NK-92 (cell line): ENCODE data around the gene NIN.
"Not testable (repeated sequence)": the region's sequence is repeated elsewhere in the genome, so short reads cannot be mapped to it uniquely, and the experiment has no call there.

Experiments used
- DNase-seq: peaks from one replicate; lab custom pipeline; 2025; ENCODE audit not compliant: unreplicated experiment; lab: John Stamatoyannopoulos, UW

The NIN gene

DNA sequence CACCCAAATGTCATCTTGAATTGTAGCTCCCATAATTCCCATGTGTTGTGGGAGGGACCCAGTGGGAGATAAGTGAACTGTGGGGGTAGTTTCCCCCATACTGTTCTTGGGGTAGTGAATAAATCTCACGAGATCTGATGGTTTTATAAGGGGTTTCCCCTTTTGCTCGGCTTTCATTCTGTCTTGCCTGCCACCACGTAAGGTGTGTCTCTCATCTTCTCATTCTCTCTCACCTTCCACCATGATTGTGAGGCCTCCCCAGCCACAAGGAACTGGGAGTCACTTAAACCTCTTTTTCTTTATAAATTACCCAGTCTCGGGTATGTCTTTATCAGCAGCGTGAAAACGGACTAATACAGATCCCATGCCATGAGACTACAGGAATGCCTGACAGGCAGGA lies 11.7 kb downstream of the NIN start:
- DNase-seq = not testable (repeated sequence)

DNA sequence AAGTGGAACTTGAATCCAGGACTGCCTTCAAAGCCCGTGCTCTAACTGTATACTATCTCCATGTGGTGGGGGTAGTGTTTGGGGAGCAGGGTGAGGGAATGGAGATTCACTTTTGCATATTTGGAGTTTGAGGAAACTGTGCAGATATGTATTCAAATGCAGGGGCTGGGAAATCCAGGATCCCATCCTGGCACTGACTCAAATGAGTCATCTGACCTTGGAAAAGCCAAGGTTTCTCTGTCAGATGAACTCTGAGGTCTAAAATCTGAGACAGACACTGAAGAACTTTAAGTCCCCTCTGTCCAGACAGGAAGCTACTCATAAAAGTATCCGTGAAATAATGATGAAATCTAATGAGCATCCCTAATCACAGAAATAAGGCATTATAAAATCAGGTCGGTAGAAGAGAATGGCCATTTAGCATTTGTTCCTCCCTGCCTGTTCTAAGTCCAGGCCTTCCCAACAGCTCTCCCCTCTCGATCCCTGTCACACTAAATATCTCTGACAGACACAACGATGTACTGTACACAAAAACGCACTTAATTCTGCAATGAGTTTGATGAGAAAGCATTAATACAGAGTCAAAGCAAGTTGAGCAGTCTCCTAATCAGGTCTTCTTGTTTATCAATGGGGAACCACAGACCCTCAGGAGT lies 14.4 kb downstream of the NIN start:
- no peak for DNase-seq

DNA sequence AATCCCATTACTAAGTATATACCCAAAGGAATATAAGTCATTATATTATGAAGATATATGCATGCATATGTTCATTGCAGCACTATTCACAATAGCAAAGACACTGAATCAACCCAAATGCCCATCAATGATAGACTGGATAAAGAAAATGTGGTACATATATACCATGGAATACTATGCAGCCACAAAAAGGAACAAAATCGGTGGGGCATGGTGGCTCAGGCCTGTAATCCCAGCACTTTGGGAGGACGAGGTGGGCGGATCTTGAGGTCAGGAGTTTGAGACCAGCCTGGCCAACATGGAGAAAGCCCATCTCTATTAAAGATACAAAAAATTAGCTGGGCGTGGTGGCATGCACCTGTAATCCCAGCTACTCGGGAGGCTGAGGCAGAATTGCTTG lies 15.4 kb downstream of the NIN start:
- DNase-seq = not testable (repeated sequence)

DNA sequence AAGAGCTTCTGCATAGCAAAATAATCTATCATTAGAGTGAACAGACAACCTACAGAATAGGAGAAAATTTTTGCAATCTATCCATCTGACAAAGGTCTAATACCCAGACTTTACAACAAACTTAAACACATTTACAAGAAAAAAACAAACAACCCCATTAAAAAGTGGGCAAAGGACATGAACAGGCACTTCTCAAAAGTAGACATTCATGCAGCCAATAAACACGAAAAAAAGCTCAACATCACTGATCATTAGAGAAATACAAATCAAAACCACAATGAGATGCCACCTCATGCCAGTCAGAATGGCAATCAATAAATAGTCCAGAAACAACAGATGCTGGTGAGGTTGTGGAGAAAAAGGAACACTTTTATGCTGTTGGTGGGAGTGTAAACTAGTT lies 15.9 kb downstream of the NIN start:
- not testable (repeated sequence) for DNase-seq

DNA sequence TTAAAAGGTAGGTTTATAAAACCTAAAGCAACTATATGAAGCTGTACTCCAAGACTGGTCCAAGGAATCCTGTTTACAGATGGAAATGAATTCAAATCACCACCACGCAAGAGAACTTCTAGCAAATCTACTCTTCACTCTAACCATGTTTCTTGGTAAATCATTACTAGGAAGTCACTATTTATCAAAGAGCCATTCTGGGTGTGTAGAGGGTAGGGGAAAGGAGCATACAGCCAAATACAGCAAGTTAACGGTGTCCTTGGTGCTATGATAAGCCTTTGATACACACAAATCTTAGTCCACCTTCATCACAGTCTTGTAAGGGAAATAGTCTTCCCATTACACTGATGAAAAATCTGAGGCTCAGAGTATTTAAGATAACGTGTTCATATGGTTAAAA lies 16.8 kb downstream of the NIN start:
- no peak for DNase-seq

DNA sequence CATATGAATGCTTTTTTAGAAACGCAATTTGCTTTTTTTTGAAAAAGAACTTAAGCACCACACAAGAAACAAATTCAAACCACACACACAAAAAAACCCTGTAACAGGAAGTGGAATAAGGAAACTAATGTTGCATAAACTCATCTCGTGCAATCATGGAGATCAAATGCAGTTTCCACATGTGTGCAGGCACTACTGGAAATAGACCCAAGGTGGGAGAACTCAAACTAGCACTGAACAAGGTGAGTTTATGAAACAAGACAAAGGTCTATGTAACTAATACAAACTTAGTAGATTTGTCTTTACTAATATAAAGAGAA lies 17.5 kb downstream of the NIN start:
- DNase-seq = no peak

DNA sequence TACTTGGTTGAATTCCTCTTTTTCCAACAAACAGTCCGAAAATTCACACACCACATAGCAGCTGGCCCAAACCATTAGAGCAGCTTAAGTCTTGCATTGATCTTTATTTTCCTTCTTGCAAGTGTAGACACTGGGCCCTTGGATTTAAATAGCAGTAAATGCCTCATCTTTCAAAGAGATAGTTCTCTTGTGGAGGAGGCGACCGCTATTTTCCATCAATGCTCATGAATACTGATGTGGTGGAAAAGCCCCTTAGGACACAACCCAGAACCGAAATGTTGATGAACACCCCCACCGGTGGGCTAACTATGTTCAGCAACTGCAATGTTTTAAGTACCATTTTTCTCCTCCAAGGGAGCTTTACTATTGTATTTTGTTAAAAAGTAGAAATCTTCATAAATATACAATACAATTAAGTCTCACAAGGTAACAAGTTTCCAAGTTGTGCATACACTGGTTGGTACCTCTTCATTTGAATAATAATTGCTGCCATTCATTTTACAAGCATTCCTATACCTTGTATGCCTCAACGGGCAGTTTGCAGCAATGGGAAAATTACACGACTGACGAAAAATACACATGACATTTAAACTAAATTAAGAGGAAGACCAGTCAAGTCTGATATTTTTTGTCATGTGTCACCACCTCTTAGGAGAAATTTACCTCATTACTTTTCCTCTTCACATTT lies 18.0 kb downstream of the NIN start:
- no peak for DNase-seq

DNA sequence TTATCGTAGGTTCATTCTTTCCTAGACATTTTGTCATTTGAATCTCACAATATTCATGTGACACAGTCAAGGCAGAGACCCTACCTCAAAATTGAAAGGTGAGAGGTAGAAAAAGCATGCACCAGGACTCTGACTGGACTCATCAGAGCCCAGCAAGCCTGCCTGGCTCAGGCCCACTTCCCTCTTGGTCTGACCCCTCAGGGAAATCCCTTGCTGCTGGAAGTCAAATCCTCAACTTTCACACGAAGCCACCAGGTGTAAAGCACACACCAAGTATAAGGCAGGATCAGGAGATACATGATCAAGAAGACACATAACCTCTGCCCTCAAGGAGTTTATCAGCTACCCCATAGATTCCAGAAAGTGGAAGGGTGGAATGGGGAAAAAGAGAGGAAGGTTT lies 18.8 kb downstream of the NIN start:
- DNase-seq = no peak

DNA sequence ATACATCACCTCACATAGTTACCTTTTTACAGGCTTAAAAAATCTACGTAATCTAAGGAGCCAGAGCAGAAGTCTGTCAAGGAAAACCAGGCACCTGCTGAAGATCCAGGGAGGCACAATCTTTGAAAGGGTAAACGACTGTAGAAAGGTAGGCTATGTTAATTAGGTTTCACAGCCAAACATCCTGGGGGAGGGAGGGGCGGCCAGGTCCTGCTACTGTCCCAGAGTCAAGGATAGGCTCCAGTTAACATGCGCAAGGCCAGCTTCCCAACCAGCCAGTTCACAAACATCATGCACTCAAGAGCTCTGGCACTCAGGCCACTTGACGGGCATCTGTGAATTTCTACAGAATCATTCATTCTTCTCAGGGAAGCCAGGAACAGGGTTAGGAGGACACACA lies 22.9 kb downstream of the NIN start:
- no peak for DNase-seq

DNA sequence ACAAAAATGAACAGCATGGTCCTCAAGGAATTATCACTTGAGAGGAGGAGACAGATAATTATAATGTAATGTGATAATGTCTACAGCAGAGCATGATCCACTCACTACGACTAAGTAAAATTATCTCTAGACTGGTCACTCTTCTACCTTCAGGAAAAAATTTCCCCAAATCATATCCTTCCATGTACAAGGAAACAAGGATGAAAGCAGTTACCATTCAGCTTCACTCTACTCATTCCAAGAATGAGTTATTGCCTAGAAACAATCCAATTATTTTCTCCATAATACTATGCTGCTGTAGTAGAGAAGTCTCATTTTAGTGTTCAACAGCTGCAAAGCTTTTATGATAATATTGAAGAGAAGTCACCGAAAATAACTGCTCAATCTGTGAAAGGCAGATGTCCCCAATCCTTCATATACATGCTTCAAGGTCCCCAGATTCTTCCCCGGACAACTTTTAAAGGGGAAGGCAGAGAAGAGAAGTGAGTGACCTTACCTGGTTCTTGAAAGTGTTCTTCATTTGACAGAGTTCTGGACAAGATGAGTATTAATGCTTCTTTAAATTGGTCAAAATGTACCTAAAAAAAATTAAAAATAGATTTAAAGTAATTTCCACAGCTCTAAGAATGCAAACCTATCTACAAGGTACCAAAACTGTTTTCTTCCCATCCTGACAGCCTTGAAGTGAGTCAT lies 24.6 kb downstream of the NIN start:
- no peak for DNase-seq

DNA sequence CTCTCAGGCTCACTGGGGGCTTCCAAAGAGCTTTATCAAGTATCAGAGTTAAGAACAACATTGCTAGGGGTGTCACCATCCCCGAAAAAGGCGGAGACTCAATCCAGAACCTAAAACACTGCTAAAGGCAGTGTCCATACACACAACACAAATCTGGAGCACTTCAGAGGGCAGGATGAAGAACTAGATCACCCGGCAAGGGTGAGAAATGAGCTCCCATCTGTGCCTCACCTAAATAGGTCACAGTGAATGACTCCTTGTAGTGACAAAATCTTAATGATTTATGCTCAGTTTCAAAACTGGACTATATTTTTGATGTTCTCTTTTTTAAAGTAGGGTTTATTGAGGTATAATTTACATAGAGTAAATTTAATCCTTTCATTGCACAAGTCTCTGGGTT lies 25.6 kb downstream of the NIN start:
- DNase-seq = no peak

DNA sequence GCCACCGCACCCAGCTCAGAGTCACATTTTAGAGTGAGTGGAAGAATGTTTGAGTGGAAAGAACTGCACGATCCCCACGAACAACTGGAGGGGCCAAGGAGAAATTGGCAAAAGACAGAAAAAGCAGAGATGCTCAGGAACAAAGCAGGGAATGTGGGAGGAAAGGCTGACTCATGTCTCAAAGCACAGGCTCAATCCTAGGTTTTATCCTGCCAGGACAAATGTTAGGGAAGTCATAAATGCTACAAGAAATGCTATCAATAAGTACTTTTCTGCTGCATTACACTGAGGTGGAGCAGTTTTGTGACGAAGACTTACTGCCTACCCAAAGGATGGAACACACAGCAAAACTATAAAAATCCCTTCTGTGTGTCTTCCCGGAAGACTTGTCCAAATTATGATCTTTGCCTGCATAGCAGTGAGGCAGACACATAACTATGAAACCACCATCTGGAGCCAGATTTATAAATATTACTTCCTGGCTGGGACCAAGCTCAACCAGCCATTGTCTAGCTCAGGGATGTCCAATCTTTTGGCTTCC lies 26.7 kb downstream of the NIN start:
- DNase-seq = no peak

DNA sequence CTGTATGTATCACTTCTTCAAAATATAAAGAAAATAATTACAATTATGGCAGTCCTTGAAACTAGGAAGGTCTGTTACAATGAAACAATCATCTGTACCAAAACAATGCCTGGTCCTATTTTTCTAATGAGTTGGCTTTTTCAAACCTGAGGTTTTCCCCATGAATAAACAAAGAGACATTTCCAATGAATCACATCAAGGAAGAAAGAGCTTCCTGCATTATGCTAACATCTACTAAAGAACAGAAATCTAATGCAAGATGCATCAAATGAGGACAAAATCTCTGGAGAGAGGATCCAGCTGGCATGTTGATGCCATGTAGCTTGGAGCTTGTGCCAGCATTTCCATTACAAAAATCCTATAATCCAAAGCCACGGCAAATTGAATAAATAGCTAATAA lies 29.3 kb downstream of the NIN start:
- DNase-seq = no peak

DNA sequence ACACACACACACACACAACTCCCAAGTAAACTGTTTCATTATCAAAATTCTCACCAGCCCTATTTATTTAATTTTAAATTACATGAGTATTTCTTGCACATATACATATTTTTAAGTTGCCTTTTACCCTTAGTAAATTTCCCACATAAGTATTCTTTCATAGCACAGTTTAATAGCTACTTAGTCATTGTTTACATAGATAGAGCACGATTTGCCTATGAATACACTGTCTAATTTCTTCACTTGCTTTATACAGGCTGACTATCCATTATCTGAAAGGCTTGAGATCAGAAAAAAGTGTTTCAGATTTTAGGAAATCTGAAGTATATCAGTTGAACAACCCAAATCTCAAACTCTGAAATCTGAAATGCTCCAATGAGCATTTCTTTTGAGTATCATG lies 30.9 kb downstream of the NIN start:
- no peak for DNase-seq

DNA sequence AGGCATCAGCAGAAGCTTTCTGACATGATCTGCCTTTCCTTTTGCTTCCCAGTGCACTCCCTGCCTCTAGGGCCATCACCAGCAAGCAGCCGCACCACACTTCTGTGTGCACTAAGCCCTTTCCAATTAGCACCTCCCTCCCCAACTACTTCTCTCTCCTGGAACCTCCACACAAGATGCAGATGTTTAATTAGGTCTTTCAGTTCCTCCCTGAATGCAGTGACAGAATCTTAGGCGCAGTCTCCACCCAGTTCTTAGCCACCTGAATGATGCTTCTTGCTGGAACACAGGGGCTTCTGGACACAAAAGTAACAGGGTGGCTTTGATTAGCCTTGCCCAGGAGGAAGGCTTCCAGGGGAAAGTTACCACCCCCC lies 32.9 kb downstream of the NIN start:
- no peak for DNase-seq

DNA sequence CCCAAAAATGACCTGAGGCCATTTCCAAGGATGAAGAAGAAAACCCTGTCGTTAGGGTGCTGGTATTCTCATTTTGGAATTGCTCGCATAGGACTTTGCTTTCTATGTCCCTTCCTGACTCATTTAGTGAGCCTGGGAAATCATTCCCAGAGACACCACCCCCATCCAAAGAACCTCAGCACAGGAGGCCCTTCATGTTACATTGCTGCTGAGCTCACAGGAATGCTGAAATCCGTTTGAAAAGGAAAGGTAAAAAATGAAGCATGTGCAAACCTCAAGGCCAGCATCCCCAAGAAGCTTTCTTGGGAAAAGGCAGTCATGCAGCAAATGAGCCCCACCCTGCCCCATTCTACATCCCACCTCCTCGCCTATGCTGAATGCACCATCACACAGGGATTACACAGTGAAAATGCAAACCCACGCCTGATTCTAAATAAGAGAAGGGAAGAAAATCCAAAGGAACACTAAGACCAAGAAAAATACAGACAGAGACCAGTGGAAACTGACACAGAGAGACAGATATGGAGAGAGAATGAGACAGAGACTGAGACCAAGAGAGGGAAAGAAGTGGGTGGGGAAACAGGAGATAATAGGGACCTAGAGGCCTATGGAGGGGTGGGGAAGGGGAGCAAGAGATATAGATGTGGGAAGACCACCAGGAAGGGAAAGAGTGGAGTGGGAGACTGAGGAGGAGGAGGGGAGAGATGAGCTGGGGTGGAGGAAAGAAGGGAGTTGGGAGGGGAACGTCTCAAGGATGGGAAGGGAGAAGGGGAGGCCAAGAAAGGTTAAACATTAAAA lies 33.5 kb downstream of the NIN start:
- DNase-seq = no peak

DNA sequence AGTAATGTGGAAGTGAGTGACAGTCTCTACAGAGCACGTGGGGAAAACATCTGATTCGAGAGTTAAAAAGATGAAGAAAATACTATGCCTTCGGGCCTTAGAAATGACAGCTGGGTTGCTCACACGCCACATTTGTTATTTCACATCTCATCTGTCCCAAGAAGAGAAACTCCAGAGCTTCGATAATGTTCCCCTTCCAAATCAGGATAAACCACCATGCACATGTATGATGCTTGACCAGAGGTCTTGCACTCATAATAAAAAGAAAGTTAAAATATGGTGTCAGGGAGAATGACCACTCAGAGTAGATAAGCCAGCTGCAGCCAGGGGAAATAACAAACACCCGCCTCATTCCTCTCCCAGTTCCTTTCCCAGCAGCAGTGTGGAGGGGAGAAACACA lies 34.6 kb downstream of the NIN start:
- DNase-seq = no peak

DNA sequence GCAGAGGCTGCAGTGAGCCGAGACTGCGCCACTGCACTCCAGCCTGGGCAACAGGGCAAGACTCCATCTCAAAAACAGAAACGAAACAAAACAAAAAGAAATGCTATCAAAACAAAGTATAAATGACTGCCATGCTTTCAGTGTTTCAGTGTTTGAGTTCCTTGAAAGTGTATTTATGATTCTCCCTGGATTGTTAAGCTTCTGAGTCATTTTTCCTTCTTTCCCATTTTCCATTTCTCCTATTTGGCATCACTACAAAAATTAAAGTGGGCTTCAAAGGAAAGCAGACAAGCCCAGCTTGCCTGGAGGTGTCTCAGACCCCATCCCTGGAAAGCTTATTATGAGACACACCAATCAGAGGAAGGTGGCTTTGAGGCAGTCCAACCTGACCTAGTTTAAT lies 35.1 kb downstream of the NIN start:
- DNase-seq = no peak

DNA sequence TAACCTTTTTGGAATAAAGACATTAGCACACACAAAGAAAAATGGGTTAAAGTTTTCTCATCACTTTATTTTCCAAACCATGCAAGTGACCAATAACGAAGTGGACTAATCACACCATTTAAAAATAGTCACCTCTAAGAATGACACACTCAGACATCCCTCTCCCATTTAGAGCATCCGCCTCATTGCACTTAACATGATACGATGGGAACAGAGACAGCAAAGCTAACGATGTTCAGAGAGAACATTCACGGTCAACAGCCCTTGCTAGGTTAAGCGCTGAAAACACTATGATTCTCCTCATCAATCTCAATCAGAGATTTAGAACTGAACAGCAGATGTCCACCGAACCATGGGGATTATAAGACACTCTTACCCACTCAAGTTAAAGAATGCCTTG lies 35.8 kb downstream of the NIN start:
- no peak for DNase-seq

DNA sequence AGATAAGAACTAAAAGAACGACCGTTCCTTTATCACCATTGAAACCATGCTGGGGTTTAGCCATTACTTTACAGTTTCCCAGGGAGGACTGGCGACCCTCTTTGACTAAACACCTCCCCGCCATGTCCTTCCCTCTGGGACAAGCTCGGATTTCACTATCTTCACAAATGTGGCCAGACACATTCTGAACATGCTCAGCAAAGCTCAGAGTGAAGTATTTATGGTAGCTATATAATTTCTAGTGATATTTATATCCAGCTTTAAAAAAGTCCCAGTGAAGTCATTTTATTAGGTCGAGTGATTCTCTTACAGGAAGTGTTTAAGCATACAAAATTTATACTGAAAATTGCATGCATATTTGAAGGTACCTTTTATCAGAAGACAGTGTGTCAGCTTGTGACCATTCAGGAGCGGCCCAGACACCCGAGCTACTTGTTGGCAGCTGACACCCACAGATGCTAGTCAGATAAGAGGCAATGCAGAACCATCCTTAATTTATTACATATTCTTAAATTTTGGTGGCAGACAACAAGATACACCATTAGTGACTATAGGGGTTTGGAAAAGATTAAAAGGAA lies 36.8 kb downstream of the NIN start:
- DNase-seq = no peak

DNA sequence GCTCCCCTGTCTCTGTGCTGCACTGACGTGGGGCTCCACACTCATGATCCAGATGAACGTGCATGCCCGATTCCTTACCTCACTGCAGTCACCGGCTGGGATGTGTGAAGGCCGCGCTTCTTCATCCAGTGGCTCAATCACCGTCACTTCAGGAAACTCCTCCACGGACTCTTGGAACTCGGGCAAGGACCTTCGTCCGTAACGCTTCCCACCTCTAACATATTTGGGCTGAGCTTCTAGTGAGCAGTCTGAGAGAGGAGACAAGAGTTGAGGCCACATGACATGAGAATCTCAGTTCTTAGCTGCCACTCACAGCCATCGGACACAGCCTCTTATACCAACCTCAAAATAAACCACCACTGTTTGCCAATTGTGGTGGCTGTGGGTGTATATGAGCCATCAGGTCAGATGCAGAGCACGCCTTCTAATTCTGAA lies 38.3 kb downstream of the NIN start:
- DNase-seq = no peak
